ENCODE results near the gene PPP1R3D. TPM values are rescaled to one million over a fixed set of nuclear protein-coding genes. Genes with fewer than 3 reads are reported as not detected.

The PPP1R3D gene
- total RNA-seq, 1 experiment from 2014 or later: 12.3 TPM

DNA sequence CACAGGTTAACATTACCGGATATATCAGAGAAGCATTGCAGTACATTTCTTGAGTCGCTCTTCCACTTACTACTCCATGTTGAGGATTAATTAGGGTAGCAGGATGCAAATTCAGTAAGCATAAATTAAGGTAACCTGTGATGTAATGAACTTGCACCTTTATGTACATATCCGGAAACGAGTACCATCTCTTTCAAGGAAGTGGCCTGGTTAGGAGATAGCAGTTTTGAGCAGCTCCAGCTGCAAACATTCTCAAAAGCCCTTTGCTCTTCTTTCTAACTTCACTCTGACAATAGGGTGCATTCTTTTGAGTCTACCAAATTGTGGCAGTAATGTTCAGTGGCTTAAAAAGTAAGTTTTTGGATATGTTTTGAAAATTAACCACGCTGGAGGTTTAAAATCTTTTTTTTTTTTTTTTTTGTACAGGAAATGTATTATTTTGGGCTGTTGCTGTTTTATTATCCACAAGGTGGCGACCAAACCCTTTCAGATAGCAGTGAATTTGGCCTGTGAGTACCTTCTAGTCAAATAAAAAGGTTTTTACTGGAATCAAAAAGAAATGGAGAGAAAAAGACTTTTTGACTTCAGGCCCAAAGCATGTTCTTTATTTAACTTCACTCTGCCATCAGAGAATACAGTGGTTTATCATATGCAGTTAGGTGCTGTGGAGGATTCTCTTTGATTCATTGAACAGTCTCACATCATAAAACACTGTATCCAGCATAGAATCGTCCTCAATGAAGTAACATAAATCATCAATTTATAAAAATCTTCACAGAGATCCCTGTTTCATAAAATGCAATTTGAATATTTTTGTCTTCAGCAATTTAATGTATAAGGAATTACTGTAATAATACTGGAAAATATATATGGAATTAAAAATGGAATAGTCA, 9.0 kb upstream of the PPP1R3D start:
- DNase-seq (ENCODE audit: low spot score): peak; percentile 82

DNA sequence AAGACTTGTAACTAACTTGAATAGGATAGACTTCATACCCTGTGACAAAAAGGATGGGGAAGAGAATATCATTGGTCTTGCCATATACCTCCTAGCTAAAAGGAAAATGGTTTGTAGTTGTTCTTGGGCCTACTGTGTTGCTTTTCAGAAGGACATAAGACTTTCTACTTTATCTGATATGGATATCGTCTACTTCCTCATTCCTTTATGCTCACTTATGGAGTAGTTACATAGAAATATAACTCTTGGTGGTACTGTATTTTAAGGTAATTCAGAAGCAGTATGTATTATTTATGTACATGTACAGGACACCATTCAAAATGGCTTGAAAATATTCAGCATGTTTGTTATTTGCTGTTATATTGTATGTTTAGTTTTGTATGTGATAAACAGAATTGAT, 8.1 kb upstream of the PPP1R3D start:
- DNase-seq (ENCODE audit: low spot score): no peak

DNA sequence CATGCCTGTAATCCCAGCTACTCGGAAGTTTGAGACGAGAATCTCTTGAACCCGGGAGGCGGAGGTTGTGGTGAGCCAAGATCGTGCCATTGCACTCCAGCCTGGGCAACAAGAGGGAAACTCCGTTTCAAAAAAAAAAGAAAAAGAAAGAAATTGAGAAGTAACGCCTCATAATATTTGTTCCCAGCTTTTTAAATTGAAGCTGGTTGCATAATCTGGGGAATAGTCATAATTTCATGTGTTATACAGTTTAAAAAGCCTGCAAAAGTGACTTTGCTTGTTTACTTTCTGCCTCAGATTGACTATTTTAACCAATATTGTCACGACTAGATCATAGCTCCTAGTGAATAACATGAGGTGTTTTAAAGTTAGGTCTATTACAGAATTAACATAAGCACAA, 7.3 kb upstream of the PPP1R3D start:
- no peak for DNase-seq (ENCODE audit: low spot score)

DNA sequence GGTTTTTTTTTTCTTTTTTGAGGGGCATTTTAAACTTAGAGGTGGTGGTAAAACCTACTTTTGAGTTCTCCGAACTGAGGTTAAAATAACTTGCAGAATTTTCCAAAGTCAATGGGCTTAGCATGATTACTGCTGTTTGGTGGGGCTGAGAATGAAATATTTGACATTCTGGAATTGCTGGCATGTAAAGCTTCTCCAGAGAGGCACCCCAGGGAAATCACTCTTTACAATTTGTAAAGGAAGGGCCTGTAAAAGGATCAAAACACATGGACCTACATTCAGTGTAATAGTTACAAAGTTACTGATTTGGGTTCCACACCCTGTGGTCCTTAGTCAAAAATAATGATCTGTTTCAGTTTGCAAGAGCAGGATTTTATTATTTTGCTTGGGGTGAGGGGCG, 5.6 kb upstream of the PPP1R3D start:
- no peak for DNase-seq (ENCODE audit: low spot score)

DNA sequence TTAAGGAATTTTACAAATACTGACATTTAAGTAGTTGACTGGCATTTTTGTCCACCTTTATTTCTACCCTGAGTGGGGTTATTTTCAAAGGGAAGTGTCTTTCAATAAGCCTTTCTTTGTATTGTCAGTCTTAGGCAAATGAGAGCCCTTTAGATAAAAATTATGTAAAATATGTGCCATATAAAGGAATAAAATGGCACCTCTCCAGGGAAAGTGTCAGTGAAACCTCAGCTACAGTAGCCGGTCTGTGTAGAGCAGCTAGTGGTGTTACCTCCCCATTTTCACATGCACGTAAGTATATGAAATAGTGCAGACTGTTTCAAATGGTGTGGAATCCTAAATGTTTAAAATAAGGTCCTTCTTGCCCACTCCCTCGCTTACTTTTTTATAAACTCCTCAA, 5.1 kb upstream of the PPP1R3D start:
- DNase-seq (ENCODE audit: low spot score): no peak

DNA sequence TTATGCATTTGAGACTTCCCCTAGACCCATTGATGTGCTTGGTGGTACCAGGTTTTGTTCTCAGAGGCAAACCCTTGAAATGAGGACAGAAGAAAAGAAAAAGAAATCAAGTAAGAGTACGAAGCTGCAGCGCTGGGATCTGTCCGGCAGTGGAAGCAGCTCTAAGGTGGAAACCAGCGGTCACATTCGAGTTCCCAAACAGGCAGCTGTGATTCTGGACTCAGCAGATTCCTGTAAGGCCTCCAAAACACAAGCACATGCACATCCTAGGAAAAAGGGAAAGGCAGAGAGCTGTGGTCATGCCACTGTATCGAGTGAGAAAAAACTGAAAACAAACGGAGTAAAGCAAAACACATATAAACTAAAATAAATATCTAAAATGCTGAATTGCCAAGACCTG, 4.6 kb upstream of the PPP1R3D start:
- no peak for DNase-seq (ENCODE audit: low spot score)

DNA sequence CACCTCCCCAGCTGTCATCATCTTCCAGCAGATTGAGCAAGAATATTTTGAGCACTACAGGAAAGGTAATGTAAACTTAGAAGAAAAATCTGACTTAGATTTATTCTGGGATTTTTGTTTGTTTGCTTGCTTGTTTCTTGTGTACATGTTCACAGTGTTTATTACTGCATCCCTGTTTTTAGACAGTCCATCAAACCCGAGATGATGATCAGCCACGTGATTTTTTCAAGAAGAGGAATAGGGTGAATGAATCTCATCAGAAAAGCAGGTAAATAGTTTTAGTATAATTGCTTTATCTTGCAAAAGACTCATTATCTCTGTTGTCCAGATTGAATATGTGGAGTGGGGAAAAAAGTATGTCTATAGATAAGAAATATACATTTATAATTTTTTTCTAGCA, 2.1 kb upstream of the PPP1R3D start:
- no peak for DNase-seq (ENCODE audit: low spot score)

DNA sequence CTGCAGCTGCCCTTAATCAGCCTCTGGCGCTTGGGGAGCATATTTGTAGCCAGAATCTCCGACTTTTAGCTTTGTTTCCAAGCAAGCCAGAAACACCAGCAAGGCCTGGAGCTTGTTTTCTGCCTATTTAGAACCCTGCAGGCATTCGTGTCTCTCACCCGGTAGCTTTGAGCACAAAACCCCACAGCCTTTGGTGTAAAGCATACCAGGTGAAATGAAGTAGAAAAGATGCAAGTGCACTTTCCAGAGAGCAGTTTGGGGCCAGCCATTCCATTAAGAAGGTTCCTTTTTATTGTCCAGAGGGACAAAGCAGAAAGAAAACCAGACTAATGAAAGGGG, 820 bp upstream of the PPP1R3D start:
- DNase-seq (ENCODE audit: low spot score): no peak

DNA sequence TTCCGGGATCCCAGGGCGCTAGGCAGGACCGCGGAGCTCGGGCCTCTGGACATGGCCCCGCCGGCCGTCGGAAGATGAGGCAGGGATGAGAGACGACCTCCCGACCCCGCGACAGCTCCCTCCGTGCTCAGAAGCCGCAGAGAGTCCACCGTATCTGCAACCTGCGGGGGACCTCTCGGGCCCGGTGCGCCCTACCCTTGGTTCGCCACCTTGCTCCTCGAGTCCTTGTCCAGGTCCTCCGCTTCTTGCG, 301 bp downstream of the PPP1R3D start:
- DNase-seq (ENCODE audit: low spot score): no peak

DNA sequence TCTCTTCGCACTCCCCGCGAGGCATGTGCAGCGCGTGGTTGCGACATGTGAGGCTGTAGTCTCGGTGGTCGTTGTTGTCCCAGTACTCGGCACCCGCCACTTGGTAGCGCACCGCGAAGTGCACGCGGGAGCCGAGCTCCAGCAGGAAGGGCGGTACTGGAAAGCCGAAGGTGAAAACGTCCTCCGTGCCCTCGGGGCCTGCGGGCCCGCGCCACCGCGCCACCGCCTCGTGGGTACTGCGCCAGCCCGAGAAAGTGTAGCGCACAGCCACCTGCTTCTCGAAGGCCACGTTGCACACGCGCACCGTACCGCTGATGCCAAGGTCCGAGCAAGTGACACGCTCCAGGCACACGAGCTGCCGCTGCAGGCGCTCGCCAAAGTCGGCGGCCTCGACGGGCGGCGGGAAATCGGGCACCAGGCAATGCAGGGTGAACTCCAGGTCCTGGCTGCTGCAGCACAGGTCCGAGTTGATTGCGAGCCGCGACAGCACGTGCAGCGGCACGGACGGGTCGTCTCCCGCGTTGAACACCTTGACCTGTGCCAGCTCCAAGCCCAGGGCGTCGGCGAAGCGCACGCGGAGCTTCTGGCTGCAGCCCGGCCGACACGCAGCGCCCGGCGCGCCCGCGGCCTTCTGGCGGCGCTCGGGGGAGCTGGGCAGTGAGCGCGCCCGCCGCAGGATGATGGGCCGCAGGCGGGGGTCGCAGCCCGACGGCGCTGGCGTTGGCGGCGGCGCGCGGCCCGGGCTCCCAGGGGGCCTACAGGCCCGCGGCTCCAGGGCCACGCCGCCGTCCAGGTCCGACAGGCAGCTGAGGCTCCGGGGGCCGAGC, 840 bp downstream of the PPP1R3D start:
- peak; percentile 49 for DNase-seq (ENCODE audit: low spot score)

DNA sequence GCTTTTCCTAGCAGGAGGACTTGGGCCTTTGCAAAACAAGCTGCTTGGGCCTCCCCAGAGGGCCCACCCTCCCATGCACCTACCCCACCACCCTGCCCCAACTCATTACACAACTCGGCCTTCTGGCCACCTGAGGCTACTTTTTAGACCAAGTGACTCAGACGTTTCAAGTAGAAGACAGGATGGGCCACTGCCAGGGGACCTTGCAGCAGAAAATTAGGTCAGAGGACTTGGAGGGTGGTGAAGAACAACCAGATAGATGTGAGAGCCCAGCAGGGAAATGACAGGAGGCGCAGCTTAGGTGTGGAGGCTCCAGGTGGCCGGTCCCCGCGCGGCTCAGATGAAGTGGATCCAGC, 1.4 kb downstream of the PPP1R3D start:
- peak; percentile 65 for DNase-seq (ENCODE audit: low spot score)

DNA sequence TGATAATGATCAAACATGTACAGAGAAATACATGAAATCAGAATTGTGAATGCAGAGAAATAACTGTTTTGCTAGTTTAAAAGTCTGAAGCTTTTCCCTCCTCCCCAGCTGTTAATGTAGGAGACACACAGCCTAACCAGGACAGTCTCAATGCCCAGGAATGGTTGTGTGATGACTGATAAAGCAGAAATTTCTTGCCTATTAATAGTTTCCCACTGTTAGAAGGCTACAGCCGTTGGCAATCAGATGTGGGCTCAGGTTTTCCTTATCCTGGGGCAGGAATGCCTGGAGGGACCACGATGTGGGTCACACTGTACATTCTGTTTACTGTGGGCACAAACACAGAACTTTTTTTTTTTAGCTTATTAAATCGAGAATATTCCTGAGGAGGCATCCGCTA, 1.9 kb downstream of the PPP1R3D start:
- no peak for DNase-seq (ENCODE audit: low spot score)

DNA sequence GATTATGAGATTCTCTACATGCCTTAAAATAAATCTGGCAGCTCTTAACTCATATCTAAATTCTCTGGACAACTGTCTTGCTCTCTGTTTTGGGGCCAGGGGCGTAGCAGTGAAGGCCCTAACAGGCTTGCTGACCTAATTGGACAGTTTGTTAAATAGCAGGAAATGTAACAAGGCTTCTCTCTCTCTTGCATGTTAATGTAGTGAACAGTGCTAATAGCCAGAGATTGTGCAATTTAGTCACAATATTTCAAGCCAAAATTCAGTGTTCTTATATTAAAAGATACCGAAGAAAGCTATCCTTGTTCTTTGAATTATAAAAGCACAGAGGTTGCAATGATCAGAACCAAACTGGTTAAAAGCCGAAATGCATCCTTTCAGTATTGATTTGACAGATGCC, 3.0 kb downstream of the PPP1R3D start:
- DNase-seq (ENCODE audit: low spot score): no peak

DNA sequence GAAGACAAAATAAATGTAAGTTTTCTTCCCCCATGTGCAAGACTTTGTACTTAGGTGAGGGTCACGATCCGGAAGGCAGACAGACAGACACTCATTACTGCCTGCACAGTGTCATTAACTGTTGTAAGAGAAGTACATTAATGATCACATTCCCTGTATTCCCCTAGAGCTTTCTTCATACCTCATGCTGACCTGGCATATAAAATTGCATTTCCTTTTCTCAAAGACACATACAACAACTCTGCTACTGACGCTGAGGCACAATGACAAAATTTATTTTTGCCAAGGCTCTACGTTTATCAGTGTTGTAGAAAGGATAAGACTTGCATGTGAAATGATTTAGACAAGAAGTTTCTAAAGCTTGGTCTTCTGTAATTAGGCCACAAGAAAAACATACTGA, 3.7 kb downstream of the PPP1R3D start:
- no peak for DNase-seq (ENCODE audit: low spot score)

DNA sequence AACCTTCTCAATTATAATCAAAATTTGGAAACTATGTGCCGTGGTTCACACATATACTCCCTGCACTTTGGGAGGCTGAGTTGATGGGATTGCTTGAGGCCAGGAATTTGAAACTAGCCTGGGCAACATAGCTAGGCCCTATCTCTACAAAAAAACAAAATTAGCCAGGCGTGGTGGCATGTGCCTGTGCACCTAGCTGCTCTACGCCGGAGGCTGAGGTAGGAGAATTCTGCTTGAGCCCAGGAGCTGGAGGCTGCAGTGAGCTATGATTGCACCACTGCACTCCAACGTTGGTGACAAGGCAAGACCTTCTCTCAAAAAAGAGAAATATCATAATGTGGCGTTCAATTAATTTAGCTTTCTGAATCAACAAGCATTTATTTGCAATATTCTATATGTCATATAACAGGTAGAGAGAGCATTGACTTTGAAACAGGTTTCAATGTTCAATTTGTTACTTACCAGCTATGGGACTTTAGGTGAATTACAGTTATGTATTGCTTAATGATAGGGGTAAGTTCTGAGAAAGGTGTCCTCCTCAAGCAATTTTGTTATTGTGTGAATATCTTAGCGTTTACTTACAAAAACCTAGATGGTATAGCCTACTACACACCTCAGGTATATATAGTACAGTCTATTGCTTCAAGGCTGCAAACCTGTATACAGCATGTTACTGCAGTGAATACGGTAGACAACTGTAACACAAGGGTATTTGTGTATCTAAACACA, 4.5 kb downstream of the PPP1R3D start:
- DNase-seq (ENCODE audit: low spot score): no peak

DNA sequence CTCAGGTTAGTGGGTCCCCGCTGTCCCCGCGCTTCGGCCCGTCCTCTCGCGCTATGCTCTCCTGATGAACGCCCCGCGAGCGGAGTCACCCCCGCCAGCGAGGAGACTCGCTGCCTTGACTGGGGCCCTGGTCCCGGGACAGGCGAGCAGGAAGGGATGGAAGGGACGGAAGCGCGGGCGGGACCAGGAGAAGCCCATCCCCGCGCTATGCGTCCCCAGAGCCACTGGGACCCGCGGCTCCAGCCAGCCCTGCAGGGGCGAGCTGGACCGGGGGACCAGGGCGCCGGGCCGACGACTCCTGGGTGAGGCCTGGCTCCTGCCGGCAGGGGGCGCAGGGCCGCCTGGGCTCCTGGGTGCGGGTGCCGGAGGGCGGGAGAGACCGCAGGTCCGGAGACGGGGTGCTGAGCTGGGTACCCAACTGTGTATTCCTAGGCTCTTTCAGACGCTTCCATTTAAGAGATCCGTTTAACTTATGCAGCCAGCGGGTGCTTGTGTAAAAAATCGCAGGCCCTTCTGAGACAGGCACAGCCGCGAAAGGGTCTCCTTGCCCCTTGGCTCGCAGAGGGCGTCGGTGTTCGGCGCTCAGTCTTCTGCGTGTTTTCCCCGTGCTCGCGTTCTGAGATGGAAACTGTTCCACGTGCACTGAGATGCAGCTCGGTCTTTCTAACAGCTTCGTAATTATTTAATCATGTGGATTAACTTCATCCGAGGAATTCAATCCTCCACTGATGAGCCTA, 6.1 kb downstream of the PPP1R3D start:
- no peak for DNase-seq (ENCODE audit: low spot score)

DNA sequence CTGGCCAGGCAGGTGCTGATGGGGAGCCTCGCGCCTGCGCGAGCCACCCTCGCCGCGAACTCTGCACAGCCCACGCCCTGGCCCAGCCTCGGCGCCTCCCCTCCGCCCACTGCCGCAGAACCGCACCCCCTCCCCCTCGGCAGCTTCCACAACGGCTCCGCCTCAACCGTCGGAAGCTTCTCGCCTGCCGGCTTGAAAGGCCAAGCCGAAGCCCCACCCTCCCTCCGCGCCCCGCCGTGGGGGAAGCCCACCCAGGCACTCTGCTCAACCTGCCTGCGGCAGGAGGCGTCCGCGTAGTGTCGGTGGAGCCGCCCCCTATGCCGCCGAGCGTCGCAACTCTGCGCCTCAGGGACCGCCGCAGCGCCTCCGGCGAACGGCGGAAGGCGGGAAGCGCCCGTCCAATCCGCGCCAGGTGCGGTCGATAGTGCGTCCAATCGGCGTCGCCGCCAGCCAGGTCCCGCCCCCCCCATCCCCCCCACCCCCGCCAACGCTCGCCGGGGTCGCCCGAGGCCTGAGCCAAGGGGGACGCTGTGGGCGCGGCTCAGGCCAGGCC, 6.7 kb downstream of the PPP1R3D start, which contains the start of gene SYCP2:
TSS of gene SYCP2 (minus strand) at position 342 of the 553 bp plus-strand sequence. CDS start 11,224 bp downstream, outside the sequence.
- DNase-seq (ENCODE audit: low spot score): no peak

DNA sequence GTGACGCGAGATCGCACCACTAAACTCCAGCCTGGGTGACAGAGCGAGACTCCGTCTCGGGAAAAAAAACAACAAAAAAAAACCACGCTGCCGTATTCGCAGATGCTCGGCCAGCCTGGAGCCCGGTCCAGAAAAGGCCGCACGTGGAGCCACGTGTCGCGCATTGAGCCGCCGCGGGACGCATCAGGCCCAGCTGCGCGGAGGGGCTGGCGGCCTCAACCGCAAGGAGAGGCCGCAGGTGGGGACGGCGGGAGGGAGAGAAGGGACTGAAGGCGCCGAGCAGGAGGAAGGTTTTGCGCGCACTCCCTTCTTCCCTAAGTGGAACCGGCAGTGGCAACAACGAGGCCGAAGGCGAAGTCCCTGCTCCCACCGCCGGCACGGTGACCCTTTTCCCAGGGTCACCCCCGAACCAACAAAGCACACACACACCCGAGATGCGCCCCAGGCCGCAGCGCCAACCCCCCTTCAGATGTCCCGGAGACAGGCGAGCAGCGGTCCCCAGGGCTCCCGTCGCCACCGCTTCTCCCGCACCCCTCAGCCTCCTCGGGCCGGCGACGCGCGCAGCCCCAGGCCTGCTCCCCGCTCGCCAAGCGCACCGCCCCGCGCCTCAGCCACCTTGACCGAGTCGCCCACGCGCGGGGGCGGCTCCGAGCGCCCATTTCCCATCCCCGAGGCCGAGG, 7.3 kb downstream of the PPP1R3D start:
- no peak for DNase-seq (ENCODE audit: low spot score)

DNA sequence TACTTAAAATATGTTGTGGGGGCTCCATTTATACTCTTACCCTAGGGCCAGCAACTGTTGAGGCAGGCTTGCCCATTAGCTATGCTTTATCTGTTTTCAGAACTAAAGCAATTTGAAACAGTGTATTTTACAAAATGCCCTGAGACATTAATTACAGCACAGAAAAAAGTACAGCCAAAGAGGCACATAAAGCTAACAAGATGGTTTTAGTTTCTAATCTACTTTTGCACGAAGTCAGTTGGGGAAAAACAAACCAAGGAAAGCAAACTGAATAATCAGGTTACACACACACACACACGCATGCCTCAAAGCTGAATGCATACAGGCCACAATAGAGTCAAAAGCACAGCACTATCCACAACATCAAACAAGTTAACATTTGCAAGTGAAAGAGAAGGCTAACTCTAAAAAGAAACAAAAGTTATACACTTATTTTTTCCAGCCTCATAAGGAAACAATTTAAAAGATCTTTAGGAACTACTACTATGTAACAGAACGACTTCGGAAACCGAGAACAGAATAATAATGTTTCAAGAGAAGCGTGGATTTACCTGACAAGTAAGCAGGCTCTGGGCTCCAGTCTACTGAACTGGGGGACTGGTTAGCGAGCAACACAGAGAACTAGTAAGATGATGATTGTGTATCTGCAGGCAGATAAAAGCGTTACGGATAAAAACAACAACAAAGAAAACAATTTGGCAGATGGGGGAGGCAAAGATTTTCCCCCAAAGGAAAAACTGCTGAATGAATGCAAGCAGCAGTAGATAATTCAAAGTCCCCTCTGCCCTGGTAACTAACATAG, 8.4 kb downstream of the PPP1R3D start:
- no peak for DNase-seq (ENCODE audit: low spot score)

DNA sequence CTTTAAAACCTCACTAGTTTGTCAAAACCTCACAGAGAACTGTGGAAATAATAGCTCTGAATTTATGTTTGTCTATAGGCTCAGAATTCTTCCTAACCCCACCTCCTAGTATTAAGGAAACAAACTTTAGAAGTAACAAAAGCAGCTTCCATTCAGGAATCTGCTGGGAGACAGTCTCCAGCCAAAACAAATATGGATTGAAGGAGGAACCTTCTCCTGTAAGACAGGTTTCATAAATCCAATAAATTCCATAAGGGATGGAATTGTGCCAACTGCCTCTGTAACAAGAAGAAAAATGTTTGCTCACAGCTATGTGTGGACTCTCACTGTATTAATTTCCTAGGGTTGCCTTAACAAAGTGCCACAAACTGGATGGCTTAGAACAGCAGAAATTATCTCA, 14.2 kb downstream of the PPP1R3D start:
- DNase-seq (ENCODE audit: low spot score): peak; percentile 97
